ENCODE measurements around the gene ZFP1. TPM values are rescaled to one million over a fixed set of nuclear protein-coding genes. Genes with fewer than 3 reads are reported as not detected.

ZFP1 gene
- total RNA-seq = 10 to 100 TPM in 2 of 10 donors, 1 to 10 TPM in 8; 4.2 to 11.5 (median 7.0) TPM
- 1 to 10 TPM; 3.0 to 4.7 TPM for polyA plus RNA-seq
- long read RNA-seq, donor 1, transcript ZFP1-209 (4 exons, 1,457 nt) = major isoform, 6 of 10 reads
- long read RNA-seq, donor 1, partial matches to known transcripts = 0 of 10 reads
- long read RNA-seq, donor 1, other reads (novel, unspliced or antisense) = 2 of 10 reads
- long read RNA-seq, donor 2, partial matches to known transcripts = 0 of 11 reads
- long read RNA-seq, donor 2, other reads (novel, unspliced or antisense) = 6 of 11 reads
- long read RNA-seq, donor 3, transcript ZFP1-209 (4 exons, 1,457 nt) = major isoform, 5 of 8 reads
- long read RNA-seq, donor 3, partial matches to known transcripts = 2 of 8 reads
- long read RNA-seq, donor 3, other reads (novel, unspliced or antisense) = 1 of 8 reads

GRCh38 chr16:75148311-75149195, at the start of gene ZFP1:
TSS of gene ZFP1 (plus strand) at chr16:75148524. CDS start at chr16:75152952, 4,428 bp downstream.
- peaks cover 0 to 14% (median 10%) of the 10 kb centered on the region in 9 donors for H3K4me1 ChIP-seq
- H3K27ac ChIP-seq = peak within 1 kb of the TSS; percentile 86 to 100 (median 98)
- ATAC-seq (peak; percentile 98 to 99 (median 99)), DNase-seq (peak; percentile 96 to 97)
- peaks cover 0 to 44% (median 23%) of the 10 kb centered on the region in 11 donors for H3K9me3 ChIP-seq
- intact Hi-C loops (cut with DNase I) = no loop called here
- H3K4me3 ChIP-seq = peak within 1 kb of the TSS; percentile 71 to 100 (median 94)
- no peaks in the 10 kb centered on the region for H3K27me3 ChIP-seq
- 0 to 1% methylated on average over 92 to 93 of the region's 93 CpGs for WGBS, 2 donors
- peaks cover 0 to 25% (median under 1%) of the 10 kb centered on the region in 9 donors for H3K36me3 ChIP-seq
- TF ChIP-seq CTCF (IDR thresholded peaks at IDR 0.05) = no peak

GRCh38 chr16:75099075-75099667, 49.2 kb upstream of the ZFP1 start:
- peak; percentile 17 to 44 (median 24) for ATAC-seq
- intact Hi-C loops (cut with DNase I) = no loop called here
- H3K9me3 ChIP-seq = no peaks in the 10 kb centered on the region
- H3K4me1 ChIP-seq = peaks cover 20 to 47% (median 33%) of the 10 kb centered on the region in 9 donors
- H3K36me3 ChIP-seq = peaks cover 0 to 27% (median 0%) of the 10 kb centered on the region in 9 donors
- WGBS, 2 donors = 57 to 73% methylated on average over 8 of the region's 8 CpGs
- no peaks in the 10 kb centered on the region for H3K27me3 ChIP-seq
- TF ChIP-seq CTCF (IDR thresholded peaks at IDR 0.05) = no peak
- H3K4me3 ChIP-seq = no peak overlapping the region
- no peak for DNase-seq
- H3K27ac ChIP-seq = peak overlapping the region in 9 of 10 donors; percentile 55 to 89 (median 78)

GRCh38 chr16:75099738-75100602, 48.4 kb upstream of the ZFP1 start:
- peak; percentile 55 to 62 for DNase-seq
- Histone ChIP-seq H3K27me3 (no peaks in the 10 kb centered on the region), H3K27ac (peak overlapping the region in 9 of 10 donors; percentile 55 to 89 (median 78)), H3K36me3 (peaks cover 0 to 19% (median 0%) of the 10 kb centered on the region in 9 donors), H3K9me3 (no peaks in the 10 kb centered on the region), H3K4me3 (no peak overlapping the region), H3K4me1 (peaks cover 20 to 55% (median 38%) of the 10 kb centered on the region in 9 donors)
- 54 to 62% methylated on average over 16 of the region's 16 CpGs for WGBS, 2 donors
- TF ChIP-seq CTCF (IDR thresholded peaks at IDR 0.05) = peak in 3 of 9 donors; percentile 28 to 42 (median 32)
- peak; percentile 43 to 86 (median 82) for ATAC-seq
- intact Hi-C loops (cut with DNase I) = loop anchor here in 1 of 10 donors (10.0 kb wide), 1 partner anchor 45 kb away; no protein-coding TSS in a partner anchor

Data from heart right ventricle (tissue), 16 donors.